Measurements from ENCODE around the gene RRH.
"Not testable (repeated sequence)": the region's sequence is repeated elsewhere in the genome, so short reads cannot be mapped to it uniquely, and the experiment has no call there.

Gene RRH

DNA sequence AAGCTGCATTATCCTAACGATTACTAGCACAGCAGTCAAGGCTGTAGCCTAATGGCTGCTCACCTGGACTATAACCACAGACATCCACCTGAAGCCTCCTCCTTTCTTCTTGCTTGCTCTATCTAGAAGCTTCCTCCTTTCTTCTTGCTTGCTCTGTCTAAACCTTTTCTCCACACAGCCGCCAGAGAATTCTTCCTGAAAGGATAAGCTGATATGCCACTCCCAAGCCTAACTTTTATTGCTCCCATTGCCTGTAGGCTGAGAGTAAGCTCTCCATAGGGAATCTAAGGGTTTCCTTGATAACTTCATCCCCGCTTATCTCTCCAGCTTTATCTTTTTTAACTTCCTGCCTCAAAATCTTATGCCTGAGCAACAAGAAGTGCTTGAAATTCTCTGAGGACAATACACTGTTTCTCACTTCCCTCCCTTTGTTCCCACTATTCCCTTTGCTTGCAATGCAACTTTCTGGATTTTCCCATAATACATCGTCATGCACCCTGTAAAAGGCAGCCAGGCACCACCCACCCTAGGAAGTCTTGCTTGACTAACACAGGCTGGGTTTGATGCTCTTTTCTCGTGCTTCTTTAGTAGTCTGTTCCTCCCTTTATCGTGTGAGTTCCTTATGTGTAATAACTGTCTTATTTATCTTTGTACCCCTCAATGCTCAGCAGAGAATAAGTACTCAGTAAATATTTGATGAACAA, 18.8 kb downstream of the RRH start:
- no peak for DNase-seq

GRCh38 chr4:109847896-109848442, 20.2 kb downstream of the RRH start, which contains the start of gene LRIT3:
Gene LRIT3 (plus strand): TSS chr4:109848107. CDS start chr4:109848202, 95 bp downstream.
- no peak for DNase-seq

DNA sequence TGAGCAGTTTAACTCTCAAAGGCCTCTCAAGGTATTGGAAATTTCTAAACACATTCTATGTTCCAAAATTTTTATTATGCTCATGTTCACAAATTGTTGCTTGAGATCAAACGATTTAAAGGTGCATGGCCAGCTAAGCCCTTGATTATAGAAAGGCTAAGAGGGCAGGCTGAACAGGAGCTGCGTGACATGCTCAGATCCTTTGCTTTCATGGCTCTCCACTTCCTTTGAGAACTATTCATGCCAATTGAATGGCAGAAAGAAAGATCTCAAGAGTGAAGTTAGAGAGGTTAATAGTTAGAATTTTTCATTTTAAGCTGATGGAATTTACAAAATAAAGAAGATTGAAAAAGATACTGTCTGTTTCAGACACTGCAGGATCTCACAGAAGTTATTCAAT, 20.7 kb downstream of the RRH start:
- DNase-seq = no peak

DNA sequence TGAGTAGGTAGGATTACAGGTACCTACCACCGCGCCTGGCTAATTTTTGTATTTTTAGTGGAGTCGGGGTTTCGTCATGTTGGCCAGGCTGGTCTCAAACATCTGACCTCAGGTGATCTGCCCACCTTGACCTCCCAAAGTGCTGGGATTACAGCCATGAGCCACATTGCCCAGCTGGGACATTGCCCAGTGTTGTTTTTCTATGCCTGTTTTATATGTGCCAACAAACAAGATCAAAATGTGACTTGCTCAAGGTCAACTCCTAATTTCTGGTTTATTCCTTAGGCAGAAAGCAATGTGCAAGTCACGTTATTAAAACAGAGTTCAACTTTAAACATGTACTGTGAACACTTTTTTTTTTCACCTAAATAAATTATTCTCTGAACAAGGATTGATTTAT, 22.8 kb downstream of the RRH start:
- DNase-seq = no peak

GRCh38 chr4:109859426-109860300, 31.9 kb downstream of the RRH start:
- DNase-seq = not testable (repeated sequence)

DNA sequence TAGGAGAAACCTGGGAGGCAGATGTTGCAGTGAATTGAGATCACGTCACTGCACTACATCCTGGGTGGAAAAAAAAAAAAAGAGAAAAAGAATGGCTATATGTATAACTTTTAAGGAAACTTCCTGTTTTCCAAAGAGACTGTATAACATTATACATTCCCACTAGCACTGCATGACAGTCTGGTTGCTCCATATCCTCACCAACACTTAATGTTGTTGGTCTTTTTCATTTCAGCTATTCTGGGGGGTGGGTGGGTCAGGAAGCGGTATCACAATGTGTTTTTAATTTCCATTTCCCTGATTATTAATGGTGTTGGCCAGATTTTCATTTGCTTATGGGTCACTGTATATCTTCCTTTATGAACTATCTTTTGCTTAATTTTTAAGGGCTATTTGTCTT, 33.5 kb downstream of the RRH start:
- no peak for DNase-seq

- no peak for DNase-seq
Measured at GRCh38 chr4:109861916-109862511, 34.2 kb downstream of the RRH start.

DNA sequence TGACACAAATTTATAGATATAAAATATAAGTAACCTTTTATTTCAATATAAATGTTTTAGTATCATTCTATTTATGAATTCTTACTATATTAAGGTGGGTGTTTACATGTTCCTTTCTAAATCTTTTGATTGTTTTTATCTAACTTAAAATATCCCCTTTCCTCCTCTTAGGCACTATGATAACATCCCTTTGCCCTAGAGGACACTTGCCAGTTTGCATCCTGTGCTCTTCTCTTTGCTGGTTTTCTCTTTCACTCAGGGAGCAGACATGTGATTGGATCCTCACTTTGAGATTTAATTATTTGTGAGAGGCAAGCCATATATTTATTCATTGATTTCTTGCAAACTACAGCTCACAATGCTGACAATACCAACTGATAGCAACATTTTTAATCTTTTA, 36.4 kb downstream of the RRH start:
- no peak for DNase-seq

GRCh38 chr4:109870061-109870460, 42.3 kb downstream of the RRH start:
- no peak for DNase-seq

DNA sequence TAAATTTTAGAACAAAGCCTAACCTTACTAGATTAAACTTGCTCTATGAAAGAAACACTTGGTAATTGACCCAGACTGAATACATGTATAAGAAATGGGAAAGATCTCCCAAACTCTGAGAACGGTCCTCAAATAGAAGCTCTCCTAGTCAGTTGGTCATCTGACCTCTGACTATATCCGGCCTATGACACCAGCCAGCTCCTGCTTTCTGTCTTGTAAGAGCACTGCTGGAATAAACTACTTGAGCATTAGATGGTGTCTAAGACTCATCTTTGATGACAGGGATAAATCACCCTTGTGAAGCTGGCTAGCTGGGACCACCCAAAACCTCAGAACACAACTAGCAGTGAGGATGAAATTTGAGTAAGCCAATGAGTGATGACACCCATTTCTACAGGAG, 44.3 kb downstream of the RRH start:
- DNase-seq = no peak

GRCh38 chr4:109872950-109873656, 45.3 kb downstream of the RRH start:
- no peak for DNase-seq

GRCh38 chr4:109873791-109874514, 46.2 kb downstream of the RRH start:
- DNase-seq = no peak

DNA sequence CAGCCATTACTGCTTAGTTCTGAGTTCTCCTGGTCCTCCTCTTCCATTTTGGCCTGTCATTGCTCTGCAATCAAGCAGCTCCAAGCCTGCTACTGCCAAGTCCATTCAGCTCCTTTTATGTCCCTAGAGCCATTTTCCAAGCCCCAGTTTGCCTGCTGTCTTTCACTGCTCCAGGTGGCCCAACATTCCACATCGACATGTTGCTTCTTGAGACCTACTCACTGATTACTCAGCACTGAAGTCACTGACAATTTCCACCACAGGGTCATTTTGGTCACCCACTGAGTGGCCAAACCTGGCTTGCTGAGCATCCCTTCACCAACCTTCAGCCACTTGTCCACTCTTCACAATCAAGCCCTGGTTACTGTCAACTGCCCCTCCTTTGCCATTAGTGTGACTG, 47.3 kb downstream of the RRH start:
- no peak for DNase-seq

DNA sequence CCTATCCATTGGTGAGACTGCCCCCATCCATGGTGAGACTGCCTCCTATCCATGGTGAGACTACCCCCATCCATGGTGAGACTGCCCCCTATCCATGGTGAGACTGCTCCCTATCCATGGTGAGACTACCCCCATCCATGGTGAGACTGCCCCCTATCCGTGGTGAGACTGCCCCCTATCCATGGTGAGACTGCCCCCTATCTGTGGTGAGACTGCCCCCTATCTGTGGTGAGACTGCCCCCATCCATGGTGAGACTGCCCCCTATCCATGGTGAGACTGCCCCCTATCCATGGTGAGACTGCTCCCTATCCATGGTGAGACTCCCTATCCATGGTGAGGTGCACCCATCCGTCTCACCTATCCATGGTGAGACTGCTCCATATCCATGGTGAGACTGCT, 47.8 kb downstream of the RRH start:
- not testable (repeated sequence) for DNase-seq

DNA sequence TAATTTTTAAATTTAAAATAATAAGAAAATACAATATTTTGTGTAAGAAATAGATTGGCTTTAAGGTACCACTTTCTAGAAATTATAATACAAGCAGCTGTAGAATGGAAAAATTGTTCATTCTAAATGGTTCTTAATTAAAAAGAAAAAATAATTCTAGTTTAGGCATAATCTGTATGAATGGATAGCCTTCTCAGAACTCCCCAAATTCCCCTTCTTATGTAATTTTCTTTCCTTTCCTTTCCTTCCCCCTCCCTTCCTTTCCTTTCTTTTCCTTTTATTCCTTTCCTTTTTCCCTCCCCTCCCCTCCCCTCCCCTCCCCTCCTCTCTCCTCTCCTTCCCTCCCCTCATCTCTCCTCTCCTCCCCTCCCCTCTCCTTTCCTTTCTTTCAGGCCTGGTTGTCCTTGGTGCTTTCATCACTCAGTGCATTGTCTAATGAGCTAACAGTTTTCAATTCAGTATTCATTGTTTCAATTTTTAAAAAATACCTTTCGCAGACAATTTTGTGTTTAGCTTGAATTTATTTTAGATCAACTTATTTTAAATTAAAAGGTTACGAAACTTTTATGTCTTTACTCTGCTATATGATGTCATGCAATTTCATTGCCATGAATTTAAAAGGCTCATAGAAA, 49.0 kb downstream of the RRH start:
- no peak for DNase-seq

- DNase-seq = no peak
Measured at GRCh38 chr4:109877400-109877799, 49.6 kb downstream of the RRH start.

DNA sequence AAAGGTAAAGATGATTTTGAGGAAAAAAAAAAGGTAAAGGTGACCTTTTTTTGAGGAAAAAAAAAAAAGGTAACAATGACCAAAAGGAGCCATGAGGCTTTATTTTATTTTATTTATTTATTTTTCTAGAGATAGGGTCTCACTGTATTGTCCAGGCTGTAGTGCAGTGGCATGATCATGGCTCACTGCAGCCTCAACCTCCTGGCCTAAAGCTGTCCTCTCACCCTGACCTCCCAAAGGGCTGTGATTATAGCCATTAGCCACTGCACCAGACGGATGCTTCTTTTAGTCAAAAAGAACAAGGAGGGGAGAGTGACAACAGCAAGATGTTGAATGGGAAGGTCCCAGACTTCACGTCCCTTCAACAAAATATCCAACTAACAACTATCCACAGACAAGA, 50.6 kb downstream of the RRH start:
- DNase-seq = no peak

- DNase-seq = no peak
Measured at GRCh38 chr4:109879081-109879480, 51.3 kb downstream of the RRH start.

- DNase-seq = no peak
Measured at GRCh38 chr4:109879636-109880314, 52.0 kb downstream of the RRH start.

- no peak for DNase-seq
Measured at GRCh38 chr4:109886303-109886702, 58.5 kb downstream of the RRH start.

GRCh38 chr4:109887071-109887470, 59.3 kb downstream of the RRH start:
- DNase-seq = no peak
